ENCODE data around the gene OR2A42. TPM values are rescaled to one million over a fixed set of nuclear protein-coding genes. Genes with fewer than 3 reads are reported as not detected.
"Not testable (repeated sequence)": the region's sequence is repeated elsewhere in the genome, so short reads cannot be mapped to it uniquely, and the experiment has no call there.

OR2A42 gene
- total and polyA plus RNA-seq, 9 donors: 0.04 to 0.65 (median 0.32) TPM

DNA sequence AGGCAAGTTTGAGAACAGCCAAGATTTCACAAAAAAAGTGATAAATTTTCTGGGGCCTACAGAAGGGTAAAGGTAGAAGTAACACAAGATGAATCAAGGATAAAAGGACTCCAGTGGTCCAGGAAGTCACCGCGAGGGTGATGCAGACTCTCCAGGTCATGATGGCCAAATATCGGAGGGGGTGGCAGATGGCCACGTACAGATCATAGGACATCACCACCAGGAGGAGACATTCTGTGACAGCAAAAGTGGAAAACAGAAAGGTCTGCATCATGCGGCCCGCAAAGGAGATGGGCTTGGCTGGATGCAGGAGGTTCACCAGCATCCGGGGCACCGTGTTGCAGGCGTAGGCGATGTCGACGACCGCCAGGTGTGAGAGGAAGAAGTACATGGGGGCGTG, 19.7 kb upstream of the OR2A42 start:
- not testable (repeated sequence) for H3K27me3 ChIP-seq (ENCODE audit: control insufficient read depth, insufficient read depth, low read length); DNase-seq; H3K36me3 ChIP-seq (ENCODE audit: control insufficient read depth, insufficient read depth, low read length); H3K27ac ChIP-seq (ENCODE audit: low read length); H3K9me3 ChIP-seq (replicated peaks; ENCODE audit: control insufficient read depth, low read depth, low read length); H3K4me1 ChIP-seq (ENCODE audit: control insufficient read depth, insufficient read depth, low read length); H3K4me3 ChIP-seq (ENCODE audit: low read length)
- no CpG with 5 or more reads among the region's 14 CpGs for WGBS (ENCODE audit: insufficient coverage)

GRCh38 chr7:144256112-144256511, 16.7 kb upstream of the OR2A42 start:
- H3K36me3 ChIP-seq (ENCODE audit: control insufficient read depth, insufficient read depth, low read length): no peaks in the 10 kb centered on the region
- H3K27ac ChIP-seq (ENCODE audit: low read length): no peak overlapping the region
- no peaks in the 10 kb centered on the region for H3K27me3 ChIP-seq (ENCODE audit: control insufficient read depth, insufficient read depth, low read length)
- no peak overlapping the region for H3K4me3 ChIP-seq (ENCODE audit: low read length)
- H3K4me1 ChIP-seq (ENCODE audit: control insufficient read depth, insufficient read depth, low read length): no peaks in the 10 kb centered on the region
- no peak for DNase-seq
- 78% methylated on average over 1 of the region's 3 CpGs for WGBS (ENCODE audit: insufficient coverage)
- H3K9me3 ChIP-seq (replicated peaks; ENCODE audit: control insufficient read depth, low read depth, low read length): no peaks in the 10 kb centered on the region

DNA sequence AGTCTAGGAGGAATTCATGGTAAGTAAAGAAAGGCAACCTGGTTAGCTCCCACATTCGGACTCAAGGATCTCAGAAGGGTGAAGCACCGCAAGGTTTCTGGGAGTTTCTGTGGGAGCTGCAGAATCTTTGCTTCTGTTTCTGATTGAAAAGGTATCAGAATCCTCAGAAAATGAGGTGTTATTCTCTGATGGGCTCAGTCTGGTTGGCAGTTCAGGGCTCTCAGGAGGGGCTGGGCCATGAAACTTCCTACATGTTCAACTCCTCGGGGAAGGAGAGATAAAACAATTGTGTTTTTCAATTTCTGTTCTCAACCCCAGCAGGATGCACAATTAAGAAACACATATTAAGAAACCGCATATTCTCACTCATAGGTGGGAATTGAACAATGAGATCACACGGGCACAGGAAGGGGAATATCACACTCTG, 16.1 kb upstream of the OR2A42 start:
- 93% methylated on average over 2 of the region's 5 CpGs for WGBS (ENCODE audit: insufficient coverage)
- Histone ChIP-seq H3K36me3 (ENCODE audit: control insufficient read depth, insufficient read depth, low read length) (no peaks in the 10 kb centered on the region), H3K9me3 (replicated peaks; ENCODE audit: control insufficient read depth, low read depth, low read length) (no peaks in the 10 kb centered on the region), H3K4me1 (ENCODE audit: control insufficient read depth, insufficient read depth, low read length) (no peaks in the 10 kb centered on the region), H3K27me3 (ENCODE audit: control insufficient read depth, insufficient read depth, low read length) (no peaks in the 10 kb centered on the region), H3K4me3 (ENCODE audit: low read length) (no peak overlapping the region), H3K27ac (ENCODE audit: low read length) (no peak overlapping the region)
- DNase-seq: no peak

DNA sequence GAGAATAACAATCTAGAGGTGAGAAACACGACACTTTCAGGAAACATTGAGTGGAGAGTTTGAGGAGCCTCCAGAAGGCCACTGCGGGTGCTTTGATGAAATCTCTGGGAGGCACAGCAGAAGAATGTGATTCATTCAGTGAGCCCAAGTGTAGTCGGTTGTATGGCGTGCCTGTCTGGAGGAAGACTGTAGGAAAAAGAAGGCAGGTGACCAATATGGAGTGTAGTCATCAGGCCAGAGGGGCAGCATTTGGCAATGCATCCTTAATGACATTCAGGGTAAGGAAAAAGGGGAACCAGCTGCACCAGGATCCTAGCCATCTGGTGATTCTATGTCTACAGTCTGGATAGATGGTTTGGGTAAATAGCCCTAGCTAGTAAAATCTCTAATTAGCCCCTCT, 12.9 kb upstream of the OR2A42 start:
- not testable (repeated sequence) for H3K27ac ChIP-seq (ENCODE audit: low read length); H3K27me3 ChIP-seq (ENCODE audit: control insufficient read depth, insufficient read depth, low read length); H3K9me3 ChIP-seq (replicated peaks; ENCODE audit: control insufficient read depth, low read depth, low read length); DNase-seq; H3K4me1 ChIP-seq (ENCODE audit: control insufficient read depth, insufficient read depth, low read length); H3K36me3 ChIP-seq (ENCODE audit: control insufficient read depth, insufficient read depth, low read length); H3K4me3 ChIP-seq (ENCODE audit: low read length)
- no CpG with 5 or more reads among the region's 4 CpGs for WGBS (ENCODE audit: insufficient coverage)

DNA sequence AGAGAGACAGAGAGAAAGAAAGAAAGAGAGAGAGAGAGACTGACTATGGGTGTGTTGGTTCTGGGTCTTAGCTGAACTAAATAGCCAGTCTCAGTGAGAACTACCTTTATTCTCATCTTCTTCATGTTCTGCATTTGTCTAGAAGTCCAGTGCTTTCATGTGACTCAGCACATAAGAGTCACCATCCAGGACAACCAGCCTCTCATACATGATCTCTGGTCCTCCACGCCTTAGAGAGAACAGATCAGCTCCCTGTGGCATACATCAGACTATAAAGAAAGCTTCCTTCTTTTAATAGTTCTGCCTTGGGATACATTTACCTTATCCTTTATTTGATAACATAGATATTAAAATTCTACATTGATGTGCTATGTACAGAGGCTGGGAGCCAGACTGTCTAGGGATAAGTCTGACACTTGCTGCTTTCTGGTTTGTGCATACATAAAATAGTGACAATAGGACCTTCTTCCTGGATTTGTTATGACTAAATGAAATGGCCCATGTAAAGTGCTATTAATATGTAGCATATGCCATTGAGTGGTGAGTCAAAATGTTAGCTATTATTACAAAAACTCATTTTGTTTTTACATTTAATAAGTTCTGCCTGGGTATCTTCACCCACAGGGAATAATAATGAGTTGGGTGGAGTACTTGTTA, 8.4 kb upstream of the OR2A42 start:
- H3K36me3 ChIP-seq (ENCODE audit: control insufficient read depth, insufficient read depth, low read length); DNase-seq; H3K9me3 ChIP-seq (replicated peaks; ENCODE audit: control insufficient read depth, low read depth, low read length); H3K27ac ChIP-seq (ENCODE audit: low read length); H3K4me3 ChIP-seq (ENCODE audit: low read length); H3K27me3 ChIP-seq (ENCODE audit: control insufficient read depth, insufficient read depth, low read length); H3K4me1 ChIP-seq (ENCODE audit: control insufficient read depth, insufficient read depth, low read length): not testable (repeated sequence)
- WGBS (ENCODE audit: insufficient coverage): no CpG with 5 or more reads among the region's 1 CpG

- not testable (repeated sequence) for H3K4me1 ChIP-seq (ENCODE audit: control insufficient read depth, insufficient read depth, low read length); H3K9me3 ChIP-seq (replicated peaks; ENCODE audit: control insufficient read depth, low read depth, low read length); H3K27me3 ChIP-seq (ENCODE audit: control insufficient read depth, insufficient read depth, low read length); H3K27ac ChIP-seq (ENCODE audit: low read length); H3K4me3 ChIP-seq (ENCODE audit: low read length); DNase-seq; H3K36me3 ChIP-seq (ENCODE audit: control insufficient read depth, insufficient read depth, low read length)
- WGBS (ENCODE audit: insufficient coverage): no CpG with 5 or more reads among the region's 5 CpGs
Observed at GRCh38 chr7:144246967-144247366, 7.6 kb upstream of the OR2A42 start.

- not testable (repeated sequence) for H3K27ac ChIP-seq (ENCODE audit: low read length); H3K27me3 ChIP-seq (ENCODE audit: control insufficient read depth, insufficient read depth, low read length); H3K4me3 ChIP-seq (ENCODE audit: low read length); DNase-seq; H3K36me3 ChIP-seq (ENCODE audit: control insufficient read depth, insufficient read depth, low read length); H3K4me1 ChIP-seq (ENCODE audit: control insufficient read depth, insufficient read depth, low read length); H3K9me3 ChIP-seq (replicated peaks; ENCODE audit: control insufficient read depth, low read depth, low read length)
- no CpG with 5 or more reads among the region's 2 CpGs for WGBS (ENCODE audit: insufficient coverage)
Observed at GRCh38 chr7:144245372-144245771, 6.0 kb upstream of the OR2A42 start.

GRCh38 chr7:144238530-144239082, 799 bp downstream of the OR2A42 start:
- DNase-seq; H3K9me3 ChIP-seq (replicated peaks; ENCODE audit: control insufficient read depth, low read depth, low read length); H3K4me3 ChIP-seq (ENCODE audit: low read length); H3K27me3 ChIP-seq (ENCODE audit: control insufficient read depth, insufficient read depth, low read length); H3K36me3 ChIP-seq (ENCODE audit: control insufficient read depth, insufficient read depth, low read length); H3K27ac ChIP-seq (ENCODE audit: low read length); H3K4me1 ChIP-seq (ENCODE audit: control insufficient read depth, insufficient read depth, low read length): not testable (repeated sequence)
- WGBS (ENCODE audit: insufficient coverage): no CpG with 5 or more reads among the region's 2 CpGs

DNA sequence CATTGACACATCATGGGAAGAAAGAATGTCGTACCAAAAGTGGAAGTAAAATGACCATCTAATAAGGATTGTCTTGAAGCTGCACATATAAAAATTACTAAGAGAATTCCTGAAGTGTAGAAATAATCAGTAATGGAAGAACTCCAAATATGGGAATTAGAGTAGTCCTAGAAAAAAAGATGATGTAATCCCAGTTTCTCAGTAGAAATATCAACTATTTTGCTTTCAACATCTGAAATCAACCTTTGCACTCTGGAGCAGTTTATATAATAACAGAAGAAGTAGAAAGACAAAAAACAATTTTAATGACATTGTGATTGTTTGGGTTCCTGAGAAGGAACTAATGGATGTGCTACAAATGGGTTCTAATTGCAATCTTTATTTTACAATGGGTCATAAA, 6.4 kb downstream of the OR2A42 start:
- H3K27me3 ChIP-seq (ENCODE audit: control insufficient read depth, insufficient read depth, low read length); H3K4me3 ChIP-seq (ENCODE audit: low read length); H3K4me1 ChIP-seq (ENCODE audit: control insufficient read depth, insufficient read depth, low read length); DNase-seq; H3K27ac ChIP-seq (ENCODE audit: low read length); H3K9me3 ChIP-seq (replicated peaks; ENCODE audit: control insufficient read depth, low read depth, low read length); H3K36me3 ChIP-seq (ENCODE audit: control insufficient read depth, insufficient read depth, low read length): not testable (repeated sequence)
- no CpG with 5 or more reads among the region's 1 CpG for WGBS (ENCODE audit: insufficient coverage)

DNA sequence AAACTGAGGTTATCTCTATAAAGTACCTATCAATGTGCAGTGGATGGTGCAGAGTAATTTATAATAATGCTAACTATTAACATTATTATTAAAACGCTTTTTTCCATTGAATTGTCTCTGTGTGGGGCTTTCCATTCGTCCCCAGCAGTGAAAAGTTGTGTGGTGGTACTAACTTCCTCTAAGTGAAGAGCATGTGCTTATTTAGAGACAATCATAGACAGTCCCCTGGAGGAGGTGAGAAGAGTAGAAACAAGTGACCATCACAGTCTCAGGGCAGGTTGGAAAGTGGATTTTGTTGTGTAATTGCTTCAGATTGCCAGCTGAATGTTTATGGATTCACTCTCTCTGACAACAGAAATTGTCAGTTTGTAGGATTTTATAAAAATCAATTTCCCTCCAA, 8.4 kb downstream of the OR2A42 start:
- not testable (repeated sequence) for DNase-seq; H3K27ac ChIP-seq (ENCODE audit: low read length); H3K4me1 ChIP-seq (ENCODE audit: control insufficient read depth, insufficient read depth, low read length); H3K27me3 ChIP-seq (ENCODE audit: control insufficient read depth, insufficient read depth, low read length); H3K4me3 ChIP-seq (ENCODE audit: low read length); H3K9me3 ChIP-seq (replicated peaks; ENCODE audit: control insufficient read depth, low read depth, low read length); H3K36me3 ChIP-seq (ENCODE audit: control insufficient read depth, insufficient read depth, low read length)
- no CpG with 5 or more reads among the region's 2 CpGs for WGBS (ENCODE audit: insufficient coverage)

DNA sequence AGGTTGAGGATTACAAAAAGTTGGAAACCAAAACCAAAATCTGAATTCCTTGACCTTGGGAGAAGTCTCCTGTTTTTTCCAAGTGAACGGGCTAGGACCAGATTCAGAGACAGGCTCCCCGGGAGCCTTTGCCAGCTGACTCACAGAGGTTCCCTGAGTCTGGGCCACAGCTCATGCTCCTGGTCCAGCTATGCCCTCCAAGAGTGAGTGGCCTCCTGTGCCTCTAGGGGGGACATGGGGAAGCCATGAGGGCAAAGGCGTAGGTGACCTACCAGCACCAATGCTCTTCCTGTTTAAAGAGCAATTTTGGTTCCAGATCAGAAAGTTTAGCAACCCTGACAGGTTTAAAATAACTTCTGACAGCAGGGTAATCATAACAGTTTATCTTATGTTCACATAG, 10.6 kb downstream of the OR2A42 start:
- H3K36me3 ChIP-seq (ENCODE audit: control insufficient read depth, insufficient read depth, low read length); DNase-seq; H3K4me3 ChIP-seq (ENCODE audit: low read length); H3K4me1 ChIP-seq (ENCODE audit: control insufficient read depth, insufficient read depth, low read length); H3K27me3 ChIP-seq (ENCODE audit: control insufficient read depth, insufficient read depth, low read length); H3K27ac ChIP-seq (ENCODE audit: low read length); H3K9me3 ChIP-seq (replicated peaks; ENCODE audit: control insufficient read depth, low read depth, low read length): not testable (repeated sequence)
- no CpG with 5 or more reads among the region's 3 CpGs for WGBS (ENCODE audit: insufficient coverage)
